ENCODE data around the gene CCDC107.

The CCDC107 gene

GRCh38 chr9:35708146-35708545, 50.1 kb downstream of the CCDC107 start:
- DNase-seq = no peak

- no peak for DNase-seq
These were observed 52.9 kb downstream of the CCDC107 start for GRCh38 chr9:35710818-35711500.
